Activated T-helper 1 cell treated with anti-CD3 and anti-CD28 coated beads, Interleukin-12 subunit alpha, Interleukin-12 subunit beta, Interleukin-2, Interleukin-4 antibody, amounts not matched to agents 30 ng/mL and 10 ng/mL and 1 ng/mL, durations not matched to agents 14 hours and 24 hours and 36 hours (primary cell): ENCODE measurements around the gene STAC3. TPM values are rescaled to one million over a fixed set of nuclear protein-coding genes. Genes with fewer than 3 reads are reported as not detected.

Experiments
- DNase-seq: peaks from one replicate; pipeline ENCODE4 v3.0.0; 2021; ENCODE audit warnings: low spot score
- H3K27ac Mint-ChIP-seq: one replicate; pipeline ENCODE4 v1.8.0; 2021; ENCODE audit warnings: mild to moderate bottlenecking, mixed read lengths
- H3K27me3 Mint-ChIP-seq: one replicate; pipeline ENCODE4 v1.8.0; 2022; ENCODE audit warnings: mild to moderate bottlenecking, moderate library complexity, mixed read lengths; ENCODE audit not compliant: insufficient read depth
- H3K36me3 Mint-ChIP-seq: one replicate; pipeline ENCODE4 v1.8.0; 2021; ENCODE audit warnings: low read depth, mixed read lengths
- H3K4me1 Mint-ChIP-seq: one replicate; pipeline ENCODE4 v1.8.0; 2021; ENCODE audit warnings: low read depth, mixed read lengths
- H3K4me3 Mint-ChIP-seq: one replicate; pipeline ENCODE4 v1.8.0; 2021; ENCODE audit warnings: mild to moderate bottlenecking, moderate library complexity, mixed read lengths
- H3K9me3 Mint-ChIP-seq: one replicate; pipeline ENCODE4 v1.8.0; 2021; ENCODE audit warnings: mixed read lengths
- intact Hi-C: fragments of 100-400 bp; cut with micrococcal nuclease; formaldehyde crosslinking; loops from one replicate; pipeline ENCODE4 v1.15.1; 2024
- total RNA-seq: library from RNA; stranded (reverse); gene quantifications from 2 replicates; pipeline ENCODE4 v1.2.3, GENCODE V29; 2022

The STAC3 gene
- total RNA-seq, 1 donor from 2014 or later = 3.1 TPM

DNA sequence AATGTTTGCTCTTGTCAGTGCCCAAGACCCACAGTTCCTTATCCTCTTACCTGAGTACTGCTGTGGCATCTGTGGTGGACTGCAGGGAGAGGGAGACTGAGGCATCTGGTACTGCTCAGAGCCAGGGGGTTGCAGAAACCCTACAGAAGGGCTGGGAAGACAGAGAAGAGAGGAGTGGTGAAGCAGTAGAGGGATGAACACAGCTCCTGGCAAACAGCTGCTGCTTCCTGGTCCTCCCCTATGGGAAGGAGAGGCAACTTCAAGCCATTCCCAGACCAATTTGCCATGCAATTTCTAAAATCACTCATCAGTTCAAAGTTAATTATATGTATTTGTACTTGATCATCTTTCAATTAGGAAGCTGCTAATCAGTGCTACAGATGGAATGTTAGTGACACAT is 15.7 kb upstream of the STAC3 start:
- no peak for DNase-seq
- intact Hi-C loops = no loop called here
- peaks cover 12% of the 10 kb centered on the region for H3K4me1 Mint-ChIP-seq
- no peaks in the 10 kb centered on the region for H3K27me3 Mint-ChIP-seq
- peak overlapping the region; percentile 32 for H3K27ac Mint-ChIP-seq
- H3K36me3 Mint-ChIP-seq = peaks cover 25% of the 10 kb centered on the region
- no peak overlapping the region for H3K4me3 Mint-ChIP-seq
- H3K9me3 Mint-ChIP-seq = no peaks in the 10 kb centered on the region

DNA sequence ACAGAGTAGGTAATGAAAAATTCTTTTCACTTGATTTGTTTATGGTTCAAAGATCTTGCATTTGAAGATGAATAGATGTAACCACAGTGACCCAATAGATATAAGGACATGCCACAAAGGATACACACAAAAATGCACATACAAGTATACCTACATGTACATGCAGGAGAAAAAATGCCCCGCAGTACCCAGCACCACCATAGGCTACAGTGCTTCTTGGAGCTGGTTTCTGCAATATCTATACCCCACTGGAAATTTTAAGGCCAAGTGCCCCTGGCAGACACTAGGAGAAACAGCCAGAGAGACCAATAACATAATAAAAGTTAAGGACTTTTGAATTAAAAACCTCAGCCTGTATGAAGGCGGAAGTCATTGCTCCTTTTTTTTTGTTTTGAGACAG is 12.1 kb upstream of the STAC3 start:
- intact Hi-C loops = loop anchor here (1.0 kb wide), 3 partner anchors 17 to 199 kb away; no protein-coding TSS in a partner anchor
- H3K4me3 Mint-ChIP-seq = no peak overlapping the region
- H3K36me3 Mint-ChIP-seq = peaks cover 10% of the 10 kb centered on the region
- no peak for DNase-seq
- H3K27me3 Mint-ChIP-seq = no peaks in the 10 kb centered on the region
- peaks cover 7% of the 10 kb centered on the region for H3K4me1 Mint-ChIP-seq
- H3K9me3 Mint-ChIP-seq = no peaks in the 10 kb centered on the region
- H3K27ac Mint-ChIP-seq = no peak overlapping the region

DNA sequence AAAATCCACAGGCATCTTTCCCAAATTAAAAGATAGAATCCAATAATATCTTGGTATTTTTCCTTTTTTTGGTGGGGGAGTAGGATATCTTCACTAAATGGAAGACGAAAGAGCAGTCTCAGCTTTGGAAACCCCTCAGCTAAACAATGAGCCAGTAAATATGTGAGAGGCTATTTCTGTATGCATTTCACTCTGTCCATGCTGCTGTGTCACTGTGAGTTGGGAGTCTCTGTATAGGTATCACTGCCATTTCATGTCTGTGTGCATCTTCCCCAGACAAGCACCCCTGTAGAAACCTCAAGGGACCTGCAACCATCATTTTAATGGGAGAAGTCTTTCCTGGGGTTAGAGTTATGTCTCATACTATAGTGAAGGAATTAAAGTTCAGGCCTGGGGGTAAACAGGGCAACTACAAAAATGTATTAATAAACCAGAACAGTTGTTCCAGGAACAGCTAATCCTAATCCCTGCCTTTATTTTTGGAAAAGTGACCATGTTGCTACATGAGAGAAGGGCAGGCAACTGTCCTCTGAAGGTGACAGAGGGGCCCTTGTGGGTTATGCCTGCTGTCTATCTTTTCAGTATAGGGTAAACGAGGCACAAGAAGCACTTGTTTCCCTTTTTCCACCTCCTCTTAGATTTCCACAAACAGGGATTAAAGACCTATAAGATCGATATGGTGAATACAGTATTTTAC is 11.3 kb upstream of the STAC3 start:
- intact Hi-C loops = no loop called here
- H3K4me3 Mint-ChIP-seq = no peak overlapping the region
- peaks cover 7% of the 10 kb centered on the region for H3K36me3 Mint-ChIP-seq
- H3K27ac Mint-ChIP-seq = no peak overlapping the region
- DNase-seq = no peak
- H3K4me1 Mint-ChIP-seq = peaks cover 5% of the 10 kb centered on the region
- H3K9me3 Mint-ChIP-seq = no peaks in the 10 kb centered on the region
- H3K27me3 Mint-ChIP-seq = no peaks in the 10 kb centered on the region

DNA sequence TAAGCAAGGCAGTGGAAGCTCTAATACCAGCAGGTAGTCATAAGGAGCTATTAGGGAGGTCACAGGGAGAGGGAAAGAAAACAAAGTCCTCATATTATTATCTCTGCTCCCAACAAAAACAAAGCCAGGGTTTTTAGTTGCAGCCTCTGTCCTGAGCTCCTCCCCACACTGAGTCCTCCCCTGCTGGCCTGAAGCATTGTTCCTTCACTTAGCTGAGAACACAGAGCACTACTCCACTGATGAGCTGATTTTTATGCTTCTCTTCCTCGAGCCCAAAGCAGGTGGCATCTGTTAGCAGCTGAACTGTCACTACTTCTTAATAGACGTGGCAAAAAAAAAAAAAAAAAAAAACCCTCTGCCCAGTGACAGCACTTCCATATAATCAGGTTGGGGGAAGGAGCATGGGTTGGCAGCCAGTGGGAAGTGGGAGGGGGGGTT is 10.5 kb upstream of the STAC3 start:
- Mint-ChIP-seq H3K36me3 (peaks cover 6% of the 10 kb centered on the region), H3K9me3 (no peaks in the 10 kb centered on the region), H3K4me1 (peaks cover 5% of the 10 kb centered on the region), H3K4me3 (no peak overlapping the region), H3K27ac (no peak overlapping the region), H3K27me3 (no peaks in the 10 kb centered on the region)
- intact Hi-C loops = no loop called here
- DNase-seq = no peak

DNA sequence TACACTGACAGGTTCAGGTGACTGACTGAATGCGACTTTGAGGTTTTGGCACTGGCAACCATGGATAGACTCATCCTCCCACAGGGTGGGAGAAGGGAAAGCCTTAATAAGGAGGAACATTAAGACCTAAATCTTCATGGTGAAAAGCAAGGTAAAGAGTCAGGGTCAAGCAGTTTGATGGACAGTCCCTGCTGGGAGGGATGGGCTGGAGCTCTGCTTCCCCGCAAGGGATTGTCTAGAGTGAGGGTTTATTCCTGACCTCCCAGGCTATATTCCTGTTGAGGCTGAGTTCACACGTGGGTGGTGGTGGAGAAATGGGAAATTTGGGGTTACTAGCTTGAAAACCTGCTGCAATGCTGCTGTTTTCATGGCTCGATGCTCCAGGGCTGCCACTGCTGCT is 9.4 kb upstream of the STAC3 start:
- no peaks in the 10 kb centered on the region for H3K9me3 Mint-ChIP-seq
- peaks cover 7% of the 10 kb centered on the region for H3K36me3 Mint-ChIP-seq
- no peak for DNase-seq
- no peaks in the 10 kb centered on the region for H3K27me3 Mint-ChIP-seq
- H3K4me1 Mint-ChIP-seq = peaks cover 5% of the 10 kb centered on the region
- no peak overlapping the region for H3K4me3 Mint-ChIP-seq
- H3K27ac Mint-ChIP-seq = no peak overlapping the region
- intact Hi-C loops = no loop called here

DNA sequence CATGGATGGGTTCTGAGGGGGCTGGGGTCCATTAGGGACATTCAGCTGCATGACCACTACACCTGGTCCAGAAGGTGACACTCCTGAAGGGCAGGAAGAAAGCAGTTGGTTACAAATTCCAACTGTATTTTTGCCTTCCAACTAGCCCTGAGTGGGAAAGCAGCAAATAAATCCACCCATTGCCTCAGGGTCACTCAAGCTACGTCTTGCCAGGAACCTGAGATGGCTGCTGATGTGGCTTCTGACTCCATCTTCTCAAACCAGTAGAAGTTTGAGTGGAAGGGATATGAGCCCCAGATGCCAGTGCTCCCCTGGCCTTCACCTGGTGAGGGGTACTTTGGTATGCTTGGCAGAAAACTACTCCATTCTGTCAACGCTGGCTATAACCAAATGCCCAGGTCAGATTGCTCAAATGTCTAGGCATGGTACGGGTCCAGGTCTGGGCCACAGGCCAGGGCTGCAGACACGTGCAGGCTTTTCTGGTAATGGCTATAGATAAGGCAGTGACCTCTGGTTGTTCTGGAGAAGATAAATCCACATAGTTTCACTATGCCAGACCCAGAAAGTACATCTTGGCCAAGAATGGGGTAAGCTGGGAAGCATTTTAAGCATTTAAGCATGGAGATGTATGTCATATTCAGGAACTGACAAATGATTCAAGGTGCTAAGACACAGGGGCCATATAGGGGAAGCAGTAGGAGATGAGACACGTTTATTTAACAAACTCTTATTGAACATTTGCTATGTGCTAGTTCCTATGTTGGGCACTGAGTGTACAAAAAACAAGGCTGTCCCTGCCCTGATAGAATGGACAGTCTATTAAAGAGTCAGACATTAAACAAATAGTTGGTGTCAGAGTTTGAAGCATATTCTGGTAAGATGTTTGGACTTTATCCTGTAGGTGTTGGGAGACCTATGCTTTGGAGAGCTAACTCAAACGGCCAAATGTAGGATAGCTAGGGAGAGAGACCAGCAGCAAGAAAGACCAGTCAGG is 8.3 kb upstream of the STAC3 start:
- Mint-ChIP-seq H3K27me3 (no peaks in the 10 kb centered on the region), H3K36me3 (peaks cover 8% of the 10 kb centered on the region), H3K4me3 (no peak overlapping the region), H3K27ac (no peak overlapping the region), H3K4me1 (peaks cover 5% of the 10 kb centered on the region), H3K9me3 (no peaks in the 10 kb centered on the region)
- no peak for DNase-seq
- intact Hi-C loops = no loop called here

DNA sequence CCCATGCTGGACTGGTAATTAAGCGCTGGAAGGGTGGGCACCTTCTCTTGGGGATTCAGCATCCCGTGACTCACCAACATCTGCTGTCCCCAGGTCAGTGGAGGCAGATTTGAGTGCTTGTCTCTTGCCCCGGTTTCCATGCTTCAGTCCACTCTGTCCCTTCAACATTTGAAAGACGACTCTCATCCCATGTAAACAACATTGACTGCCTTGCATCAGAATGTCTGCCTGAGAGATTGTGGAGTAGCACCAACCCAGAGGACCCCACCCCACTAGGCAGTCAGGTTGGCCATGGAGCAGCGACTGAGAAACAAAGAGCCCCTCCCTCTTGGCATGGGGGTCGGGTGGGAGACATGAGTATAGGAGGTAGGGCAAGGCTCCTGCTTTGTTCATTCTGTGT is 4.9 kb upstream of the STAC3 start:
- Mint-ChIP-seq H3K4me3 (no peak overlapping the region), H3K36me3 (peaks cover 11% of the 10 kb centered on the region), H3K27me3 (no peaks in the 10 kb centered on the region), H3K27ac (no peak overlapping the region), H3K4me1 (no peaks in the 10 kb centered on the region), H3K9me3 (no peaks in the 10 kb centered on the region)
- no peak for DNase-seq
- intact Hi-C loops = no loop called here

DNA sequence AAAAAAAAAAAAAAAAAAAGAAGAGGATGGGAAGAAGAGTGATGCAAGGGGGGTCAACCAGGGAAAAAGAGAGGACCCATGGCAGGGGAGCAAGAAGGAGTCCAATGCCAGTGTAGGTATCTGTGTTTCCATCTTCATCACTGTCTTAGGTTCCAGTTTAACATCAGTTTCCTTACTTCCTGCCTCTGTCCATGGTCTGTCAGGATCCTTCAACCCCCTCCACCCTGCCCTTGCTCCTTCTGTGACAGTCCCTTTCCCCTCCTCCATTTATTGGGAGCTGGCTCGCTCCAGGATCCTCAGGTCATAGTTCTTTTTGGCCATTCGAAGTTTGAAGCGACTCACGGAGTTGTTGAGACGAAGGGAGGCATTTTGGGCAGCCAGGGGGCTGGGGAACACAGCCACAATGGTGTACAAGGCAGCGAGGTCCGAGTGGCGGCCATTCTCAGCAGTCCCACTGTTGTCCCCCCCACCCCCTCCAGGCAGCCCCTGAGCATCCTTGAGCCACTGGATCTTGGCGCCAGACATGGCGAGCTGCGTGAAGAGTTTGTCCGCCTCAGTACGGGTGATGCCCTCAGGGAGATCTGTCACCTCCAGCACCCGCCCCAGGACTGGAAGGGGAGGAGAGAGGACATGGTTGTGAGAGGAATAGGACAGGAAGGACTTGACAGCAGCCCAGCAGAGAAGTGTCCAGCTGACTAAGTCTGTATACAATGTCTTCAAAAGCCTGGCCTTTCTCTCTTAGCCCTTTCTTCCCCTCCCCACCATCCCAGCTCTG is 3.7 kb upstream of the STAC3 start:
- Mint-ChIP-seq H3K4me1 (no peaks in the 10 kb centered on the region), H3K27ac (no peak overlapping the region), H3K4me3 (no peak overlapping the region), H3K36me3 (peaks cover 10% of the 10 kb centered on the region), H3K9me3 (no peaks in the 10 kb centered on the region), H3K27me3 (no peaks in the 10 kb centered on the region)
- no peak for DNase-seq
- intact Hi-C loops = no loop called here

DNA sequence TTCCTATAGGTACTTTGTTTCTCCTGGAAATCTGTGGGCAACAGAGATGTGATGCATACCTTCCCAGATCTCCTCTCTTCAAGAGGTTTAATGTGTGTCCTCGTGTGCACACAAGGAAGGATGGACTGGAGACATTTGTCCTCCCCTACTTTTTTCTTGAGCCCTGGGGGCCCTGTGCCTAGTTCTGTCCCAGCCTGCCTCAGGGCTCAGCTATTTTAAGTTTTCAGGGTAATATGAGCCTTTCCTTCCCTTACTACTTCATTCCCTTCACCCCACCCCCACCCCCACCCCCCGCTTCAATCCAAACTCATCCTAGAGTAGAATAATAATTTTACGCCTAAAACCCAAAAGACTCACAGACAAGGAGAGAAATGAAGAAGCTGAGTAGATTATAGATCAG is 446 bp downstream of the STAC3 start:
- H3K27me3 Mint-ChIP-seq = no peaks in the 10 kb centered on the region
- no peak for DNase-seq
- intact Hi-C loops = no loop called here
- no peaks in the 10 kb centered on the region for H3K9me3 Mint-ChIP-seq
- H3K27ac Mint-ChIP-seq = no peak overlapping the region
- H3K4me3 Mint-ChIP-seq = no peak overlapping the region
- peaks cover 6% of the 10 kb centered on the region for H3K36me3 Mint-ChIP-seq
- peaks cover 8% of the 10 kb centered on the region for H3K4me1 Mint-ChIP-seq

DNA sequence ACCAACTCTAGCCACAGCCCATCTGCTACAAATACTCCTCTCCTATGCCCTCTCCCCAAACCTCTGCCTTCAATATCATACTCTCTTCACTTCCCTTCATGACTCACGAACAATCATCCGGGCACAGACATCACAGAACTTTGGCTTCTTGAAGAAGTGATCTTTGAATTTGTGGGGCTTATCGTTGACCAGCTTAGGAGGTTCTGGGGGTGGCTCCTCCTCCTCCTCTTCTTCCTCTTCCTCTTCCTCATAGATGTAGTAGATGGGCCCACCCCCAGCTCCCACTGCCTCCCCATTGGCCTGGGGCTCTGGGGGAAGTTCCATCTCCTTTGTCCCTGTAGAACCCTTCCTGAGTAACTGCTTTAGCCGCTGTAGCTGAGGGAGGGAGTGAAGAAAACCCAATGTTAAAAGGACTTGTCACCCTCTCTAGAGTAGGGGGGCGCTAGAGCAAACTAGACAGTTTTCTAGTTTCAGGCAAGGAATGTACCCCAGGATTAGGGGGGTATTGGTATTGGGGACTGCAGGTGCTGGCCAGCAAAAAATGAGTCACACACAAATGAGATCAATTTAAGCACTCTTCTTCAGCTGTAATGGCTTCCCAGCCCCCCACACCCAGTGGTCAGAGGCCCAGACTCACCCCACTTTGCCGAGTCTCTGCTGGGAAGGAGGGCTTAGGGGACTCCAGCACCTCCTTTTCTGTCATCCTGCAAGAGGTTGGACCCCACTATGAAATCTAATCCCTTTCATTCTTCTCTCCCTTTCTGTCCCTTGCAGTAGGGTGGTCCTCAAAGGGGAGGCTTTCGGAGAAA is 1.8 kb downstream of the STAC3 start:
- Mint-ChIP-seq H3K27ac (no peak overlapping the region), H3K27me3 (peaks cover under 1% of the 10 kb centered on the region), H3K36me3 (peaks cover 6% of the 10 kb centered on the region), H3K9me3 (no peaks in the 10 kb centered on the region), H3K4me1 (peaks cover 10% of the 10 kb centered on the region), H3K4me3 (no peak overlapping the region)
- DNase-seq = no peak
- intact Hi-C loops = loop anchor here (10.0 kb wide), 1 partner anchor 376 kb away; no protein-coding TSS in a partner anchor

DNA sequence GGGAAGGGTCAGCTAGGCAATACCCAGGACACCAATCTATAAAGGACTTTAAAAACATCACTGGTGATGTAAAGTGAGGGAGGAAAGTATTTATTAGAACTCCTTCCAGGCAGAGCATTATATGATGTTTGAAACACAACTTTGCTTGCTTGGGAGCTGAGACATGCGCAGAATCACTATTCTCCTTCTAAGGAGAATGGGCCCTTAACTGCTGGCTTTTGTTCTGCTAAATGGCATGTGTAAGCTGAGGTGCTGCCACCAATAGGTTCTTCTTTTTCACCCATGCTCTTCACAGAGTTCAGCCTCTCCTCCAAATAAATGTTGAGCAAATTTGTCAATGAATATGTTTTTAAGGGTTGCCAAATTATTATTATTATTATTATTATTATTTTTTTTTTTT is 3.9 kb downstream of the STAC3 start:
- intact Hi-C loops = loop anchor here (10.0 kb wide), 1 partner anchor 378 kb away; no protein-coding TSS in a partner anchor
- Mint-ChIP-seq H3K27me3 (peaks cover 11% of the 10 kb centered on the region), H3K4me1 (peaks cover 23% of the 10 kb centered on the region), H3K36me3 (peaks cover 2% of the 10 kb centered on the region), H3K4me3 (no peak overlapping the region), H3K27ac (no peak overlapping the region), H3K9me3 (no peaks in the 10 kb centered on the region)
- no peak for DNase-seq

DNA sequence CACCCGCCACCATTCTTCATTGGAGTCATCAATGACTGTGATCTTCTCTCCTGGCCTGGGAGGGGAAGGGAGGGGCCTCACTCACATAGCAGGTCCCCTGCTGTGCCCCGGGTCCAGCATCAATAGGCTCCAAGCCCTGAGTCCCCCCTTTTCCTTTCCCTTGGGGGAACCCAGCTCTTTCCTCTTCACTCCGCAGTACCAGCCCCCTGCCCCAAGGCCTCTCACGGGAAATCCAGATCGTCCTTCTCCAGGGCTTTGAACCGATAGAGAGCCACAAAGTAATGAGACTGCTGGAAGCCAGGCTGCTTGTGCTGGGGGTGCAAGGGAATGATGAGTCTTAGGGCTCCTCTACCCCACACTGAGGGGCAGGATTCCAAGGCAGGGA is 6.7 kb downstream of the STAC3 start:
- no peak for DNase-seq
- intact Hi-C loops = loop anchor here (5.0 to 10.0 kb wide), 2 partner anchors 132 to 380 kb away; partner anchors contain the start of gene STAT6
- no peak overlapping the region for H3K27ac Mint-ChIP-seq
- H3K4me3 Mint-ChIP-seq = peak overlapping the region; percentile 31
- peaks cover 29% of the 10 kb centered on the region for H3K27me3 Mint-ChIP-seq
- no peaks in the 10 kb centered on the region for H3K9me3 Mint-ChIP-seq
- H3K36me3 Mint-ChIP-seq = peaks cover 2% of the 10 kb centered on the region
- peaks cover 48% of the 10 kb centered on the region for H3K4me1 Mint-ChIP-seq
